Mesodermal cell (in vitro differentiated cells): ENCODE measurements around the gene PDE6B.

Source experiments
- H3K27ac ChIP-seq: 2 replicates; pipeline ENCODE4 v1.7.0; 2013; ENCODE audit warnings: mild to moderate bottlenecking, low read depth, low read length, moderate library complexity; ENCODE audit not compliant: severe bottlenecking
- H3K36me3 ChIP-seq: 2 replicates; pipeline ENCODE4 v1.7.1; 2013; ENCODE audit warnings: mild to moderate bottlenecking, low read length, moderate library complexity; ENCODE audit not compliant: control insufficient read depth, insufficient read depth
- H3K4me1 ChIP-seq: one replicate; pipeline ENCODE4 v1.7.1; 2013; ENCODE audit warnings: mild to moderate bottlenecking, low read length; ENCODE audit not compliant: insufficient read depth, control insufficient read depth, poor library complexity, severe bottlenecking
- H3K4me3 ChIP-seq: 2 replicates; pipeline ENCODE4 v1.7.0; 2013; ENCODE audit warnings: low read length, control low read depth, mild to moderate bottlenecking; ENCODE audit not compliant: insufficient read depth, poor library complexity, severe bottlenecking; ENCODE audit errors: extremely low read depth
- H3K9me3 ChIP-seq: 2 replicates; pipeline ENCODE4 v1.7.1; 2013; ENCODE audit warnings: mild to moderate bottlenecking, low read length, moderate library complexity; ENCODE audit not compliant: control insufficient read depth
- WGBS, 2 experiments: methylation state at CpG; one replicate each; pipeline ENCODE4 v1.1.5; 2013; ENCODE audit warnings: missing lambda C conversion rate in 2 of 2; ENCODE audit not compliant: insufficient coverage in 2 of 2; 5-methylcytosine and 5-hydroxymethylcytosine counted together

Gene PDE6B

DNA sequence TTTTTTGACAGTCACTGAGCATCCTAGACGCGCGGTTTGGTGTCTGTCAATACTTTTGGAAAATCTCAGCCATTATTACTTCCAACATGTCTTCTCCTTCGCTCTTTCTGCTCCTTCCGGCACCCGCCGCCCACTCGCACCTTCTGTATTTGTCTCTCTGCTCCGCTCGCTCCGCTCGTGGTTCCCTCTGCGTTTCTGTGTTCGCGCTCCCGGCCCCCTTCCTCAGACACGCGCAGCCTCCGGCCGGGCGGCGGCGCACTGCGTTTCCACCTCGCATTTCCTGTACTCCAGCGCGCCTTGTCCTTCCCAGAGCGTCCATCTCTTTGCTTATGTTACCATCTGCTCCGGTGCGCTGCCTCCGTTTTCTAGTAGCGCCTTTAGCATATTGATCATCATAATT is 21.1 kb downstream of the PDE6B start:
- WGBS, 2 experiments: 91 to 94% methylated on average over 32 of the region's 32 CpGs
- Histone ChIP-seq H3K9me3 (no peaks in the 10 kb centered on the region), H3K36me3 (no peaks in the 10 kb centered on the region), H3K4me1 (no peaks in the 10 kb centered on the region), H3K27ac (no peak overlapping the region), H3K4me3 (no peak overlapping the region)

DNA sequence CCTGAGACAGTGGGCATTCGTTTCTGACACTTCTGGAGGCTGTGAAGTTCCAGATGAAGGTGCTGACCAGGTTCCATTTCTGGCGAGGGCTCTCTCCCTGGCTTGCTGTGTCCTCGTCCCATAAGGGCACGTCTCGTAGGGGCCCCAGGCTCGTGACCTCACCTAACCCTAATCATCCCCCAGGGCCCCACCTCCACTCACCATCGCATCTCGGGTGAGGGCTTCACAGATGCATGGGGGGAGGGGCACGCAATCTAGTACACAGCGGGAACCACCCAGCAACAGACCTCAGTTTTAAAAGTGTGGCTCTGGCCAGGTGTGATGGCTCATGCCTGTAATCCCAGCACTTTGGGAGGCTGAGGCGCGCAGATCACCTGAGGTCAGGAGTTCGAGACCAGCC is 22.1 kb downstream of the PDE6B start:
- Histone ChIP-seq H3K36me3 (no peaks in the 10 kb centered on the region), H3K4me1 (no peaks in the 10 kb centered on the region), H3K27ac (no peak overlapping the region), H3K4me3 (no peak overlapping the region), H3K9me3 (no peaks in the 10 kb centered on the region)
- WGBS, 2 experiments: 88 to 91% methylated on average over 10 to 11 of the region's 13 CpGs

DNA sequence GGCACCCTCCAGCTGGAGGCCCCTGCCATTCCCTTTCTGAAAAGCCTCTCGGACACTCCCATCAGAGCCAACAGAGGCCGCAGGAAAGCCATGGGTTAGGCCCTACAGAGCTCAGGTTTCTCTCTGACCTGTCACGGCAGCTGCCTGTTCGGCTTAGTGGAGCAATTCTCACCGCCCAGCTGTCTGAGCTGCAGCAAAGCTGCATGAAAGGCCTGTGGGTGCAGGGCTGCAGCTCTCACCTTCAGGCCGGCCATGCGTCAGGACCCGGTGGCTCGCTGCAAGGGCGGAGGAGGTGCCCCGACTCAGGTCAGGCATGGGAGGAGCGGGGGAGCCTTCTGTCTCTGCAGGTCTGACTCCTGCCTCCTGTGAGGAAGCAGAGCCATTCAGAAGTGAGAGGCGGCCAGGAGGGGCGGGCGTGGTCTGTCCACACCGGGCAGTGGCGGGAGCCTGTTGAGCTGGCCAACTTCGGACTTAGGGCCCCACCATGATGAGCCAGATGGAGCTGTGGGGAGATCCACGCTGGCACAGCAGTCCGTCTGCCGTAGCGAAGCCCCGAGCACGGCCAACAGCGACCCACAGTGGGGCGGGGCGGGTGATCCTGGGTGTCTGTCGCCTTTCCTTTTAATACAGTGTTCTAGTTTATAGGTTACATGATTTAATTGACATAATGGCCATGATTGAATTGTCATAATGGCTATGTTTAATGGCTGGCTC is 23.4 kb downstream of the PDE6B start:
- Histone ChIP-seq H3K4me1 (no peaks in the 10 kb centered on the region), H3K27ac (no peak overlapping the region), H3K36me3 (no peaks in the 10 kb centered on the region), H3K4me3 (no peak overlapping the region), H3K9me3 (no peaks in the 10 kb centered on the region)
- 79 to 84% methylated on average over 27 of the region's 28 CpGs for WGBS, 2 experiments

DNA sequence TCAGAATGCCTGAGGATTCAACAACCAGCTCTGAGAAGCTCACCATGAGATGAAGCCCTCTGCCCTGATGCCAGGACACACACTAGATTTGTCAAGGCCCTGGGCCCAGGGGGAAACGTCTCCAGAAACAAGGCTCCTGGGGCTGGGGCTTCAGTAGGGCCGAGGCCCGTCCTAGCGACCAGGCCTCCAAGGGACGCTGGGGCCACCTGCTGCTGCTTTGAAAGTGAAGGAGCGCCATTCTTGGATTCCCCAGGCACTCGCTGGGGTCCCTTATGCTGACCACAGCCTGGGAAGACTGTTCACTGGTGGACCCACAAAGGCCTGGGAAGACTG is 23.9 kb downstream of the PDE6B start:
- H3K27ac ChIP-seq: no peak overlapping the region
- H3K4me3 ChIP-seq: no peak overlapping the region
- no peaks in the 10 kb centered on the region for H3K4me1 ChIP-seq
- 93% methylated on average over 7 of the region's 7 CpGs for WGBS, 2 experiments
- H3K36me3 ChIP-seq: no peaks in the 10 kb centered on the region
- H3K9me3 ChIP-seq: no peaks in the 10 kb centered on the region

DNA sequence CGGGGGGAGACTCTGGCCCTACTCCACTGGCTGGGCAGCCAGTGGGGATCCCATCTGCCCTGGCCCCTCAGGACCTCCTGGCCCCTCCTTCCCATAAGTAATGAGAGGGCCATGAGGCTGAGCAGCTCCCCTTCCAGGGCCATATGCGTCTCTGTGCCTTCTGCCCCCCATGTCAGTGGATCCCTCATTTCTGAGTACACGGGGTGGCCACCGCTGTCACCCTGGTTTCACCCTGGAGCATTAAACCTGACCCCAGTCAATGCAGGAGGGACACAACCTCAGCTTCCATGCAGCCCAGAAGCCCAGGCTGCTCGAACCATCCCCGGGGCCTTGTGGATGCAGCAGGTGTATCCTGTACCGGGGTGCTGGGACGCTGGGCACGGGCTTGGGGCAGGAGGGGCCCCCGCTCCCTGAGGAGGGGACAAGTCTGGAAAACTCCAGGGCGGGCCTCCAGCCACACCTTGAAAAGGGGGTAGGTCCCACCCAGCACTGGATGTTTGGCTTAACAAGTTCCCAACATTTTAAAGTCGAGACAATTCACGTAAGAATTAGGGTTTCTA is 24.5 kb downstream of the PDE6B start:
- Histone ChIP-seq H3K9me3 (no peaks in the 10 kb centered on the region), H3K27ac (no peak overlapping the region), H3K4me3 (no peak overlapping the region), H3K4me1 (no peaks in the 10 kb centered on the region), H3K36me3 (no peaks in the 10 kb centered on the region)
- WGBS, 2 experiments: 95 to 96% methylated on average over 11 to 13 of the region's 13 CpGs

DNA sequence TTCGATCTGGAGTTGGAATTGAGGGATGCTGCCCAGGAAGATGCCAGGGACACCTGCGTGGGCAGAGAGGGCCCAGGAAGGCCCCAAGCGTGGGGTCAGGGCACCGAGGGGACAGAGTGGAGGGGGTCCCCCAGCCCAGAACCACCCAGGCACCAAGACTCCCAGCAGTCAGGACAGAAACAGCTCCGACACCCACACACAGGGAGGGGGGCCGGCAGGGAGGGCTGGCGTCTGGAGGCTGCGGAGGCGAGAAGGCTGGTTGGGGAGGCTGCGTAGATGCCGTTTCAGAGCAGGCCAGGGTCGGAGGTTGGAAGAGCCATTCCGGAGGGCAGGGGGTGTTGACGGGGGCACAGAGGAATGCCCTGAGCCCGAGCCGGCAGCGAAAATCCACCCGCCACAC is 25.1 kb downstream of the PDE6B start:
- 89% methylated on average over 15 to 18 of the region's 18 CpGs for WGBS, 2 experiments
- Histone ChIP-seq H3K4me3 (no peak overlapping the region), H3K9me3 (no peaks in the 10 kb centered on the region), H3K4me1 (no peaks in the 10 kb centered on the region), H3K27ac (no peak overlapping the region), H3K36me3 (no peaks in the 10 kb centered on the region)

DNA sequence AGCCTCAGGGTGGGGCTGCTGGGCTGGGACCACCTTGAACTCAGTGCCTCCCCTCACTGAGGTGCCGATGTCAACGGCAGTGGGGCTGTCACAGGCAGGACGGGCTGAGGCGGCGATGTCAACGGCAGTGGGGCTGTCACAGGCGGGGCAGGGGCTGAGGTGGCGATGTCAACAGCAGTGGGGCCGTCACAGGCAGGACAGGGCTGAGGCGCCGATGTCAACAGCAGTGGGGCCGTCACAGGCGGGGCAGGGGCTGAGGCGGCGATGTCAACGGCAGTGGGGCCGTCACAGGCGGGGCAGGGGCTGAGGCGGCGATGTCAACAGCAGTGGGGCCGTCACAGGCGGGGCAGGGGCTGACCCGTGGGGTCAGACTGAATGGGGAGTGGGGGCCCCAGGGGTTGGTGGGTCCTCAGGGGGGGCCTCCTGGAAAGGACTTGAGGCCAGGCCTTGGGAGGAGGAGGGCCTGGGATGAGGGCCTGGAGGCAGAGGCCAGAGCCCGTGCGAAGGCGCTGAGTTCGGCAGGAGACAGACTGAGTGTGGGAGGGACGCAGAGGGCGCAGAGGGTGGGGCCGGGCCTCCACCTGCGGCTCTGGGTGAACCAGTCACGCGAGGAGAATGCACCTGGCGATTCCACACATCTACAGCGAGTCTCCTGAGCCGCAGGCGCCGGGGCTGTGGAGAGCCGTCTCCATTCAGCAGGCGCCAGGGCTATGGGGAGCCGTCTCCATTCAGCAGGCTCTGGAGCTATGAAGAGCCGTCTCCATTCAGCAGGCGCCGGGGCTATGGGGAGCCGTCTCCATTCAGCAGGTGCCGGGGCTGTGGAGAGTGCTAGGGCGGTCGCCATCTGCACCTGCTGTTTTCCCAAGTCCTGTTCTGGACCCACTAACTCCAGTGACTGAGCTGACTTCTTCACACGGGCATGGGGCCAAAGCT is 25.8 kb downstream of the PDE6B start:
- no peaks in the 10 kb centered on the region for H3K4me1 ChIP-seq
- H3K4me3 ChIP-seq: no peak overlapping the region
- no peaks in the 10 kb centered on the region for H3K36me3 ChIP-seq
- H3K9me3 ChIP-seq: no peaks in the 10 kb centered on the region
- H3K27ac ChIP-seq: no peak overlapping the region
- 84% methylated on average over 37 to 39 of the region's 49 CpGs for WGBS, 2 experiments

DNA sequence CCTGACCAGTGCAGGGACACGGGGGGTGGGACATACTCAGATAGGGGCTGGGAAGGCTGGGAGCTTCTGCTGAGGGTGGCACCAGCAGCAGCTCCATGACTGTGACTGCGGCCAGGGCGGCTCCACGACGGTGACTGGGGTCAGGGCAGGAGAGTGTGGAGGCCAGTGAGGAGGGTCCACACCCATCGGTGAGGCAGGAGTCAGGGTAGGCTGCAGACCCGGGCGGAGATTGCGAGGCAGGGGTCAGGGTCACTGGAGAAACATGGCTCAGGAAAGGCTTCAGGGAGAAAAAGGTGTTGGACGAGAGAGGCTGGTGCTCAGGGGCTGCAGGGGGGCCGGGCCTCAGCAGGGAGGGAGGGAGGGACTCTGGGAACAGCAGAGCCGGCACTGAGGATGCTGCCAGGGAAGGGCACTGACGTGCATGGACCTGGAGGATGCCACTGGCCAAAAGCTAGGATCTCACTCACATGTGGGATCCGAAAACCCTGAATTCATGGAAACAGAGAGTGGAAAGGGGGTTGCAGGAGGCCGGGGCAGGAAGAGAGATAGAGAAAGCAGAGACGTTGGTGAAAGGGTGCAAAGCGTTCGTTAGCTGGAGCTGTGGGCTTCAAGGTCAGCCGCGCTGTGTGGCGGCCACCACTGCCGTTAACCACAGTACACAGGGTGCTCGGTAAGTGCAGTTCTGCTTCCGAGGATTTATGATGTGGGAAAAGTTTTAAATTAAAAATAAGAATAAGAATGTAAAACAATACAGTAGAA is 26.7 kb downstream of the PDE6B start:
- no peaks in the 10 kb centered on the region for H3K9me3 ChIP-seq
- H3K4me3 ChIP-seq: no peak overlapping the region
- peaks cover 5% of the 10 kb centered on the region for H3K4me1 ChIP-seq
- 80 to 82% methylated on average over 21 of the region's 24 CpGs for WGBS, 2 experiments
- no peaks in the 10 kb centered on the region for H3K36me3 ChIP-seq
- H3K27ac ChIP-seq: no peak overlapping the region

DNA sequence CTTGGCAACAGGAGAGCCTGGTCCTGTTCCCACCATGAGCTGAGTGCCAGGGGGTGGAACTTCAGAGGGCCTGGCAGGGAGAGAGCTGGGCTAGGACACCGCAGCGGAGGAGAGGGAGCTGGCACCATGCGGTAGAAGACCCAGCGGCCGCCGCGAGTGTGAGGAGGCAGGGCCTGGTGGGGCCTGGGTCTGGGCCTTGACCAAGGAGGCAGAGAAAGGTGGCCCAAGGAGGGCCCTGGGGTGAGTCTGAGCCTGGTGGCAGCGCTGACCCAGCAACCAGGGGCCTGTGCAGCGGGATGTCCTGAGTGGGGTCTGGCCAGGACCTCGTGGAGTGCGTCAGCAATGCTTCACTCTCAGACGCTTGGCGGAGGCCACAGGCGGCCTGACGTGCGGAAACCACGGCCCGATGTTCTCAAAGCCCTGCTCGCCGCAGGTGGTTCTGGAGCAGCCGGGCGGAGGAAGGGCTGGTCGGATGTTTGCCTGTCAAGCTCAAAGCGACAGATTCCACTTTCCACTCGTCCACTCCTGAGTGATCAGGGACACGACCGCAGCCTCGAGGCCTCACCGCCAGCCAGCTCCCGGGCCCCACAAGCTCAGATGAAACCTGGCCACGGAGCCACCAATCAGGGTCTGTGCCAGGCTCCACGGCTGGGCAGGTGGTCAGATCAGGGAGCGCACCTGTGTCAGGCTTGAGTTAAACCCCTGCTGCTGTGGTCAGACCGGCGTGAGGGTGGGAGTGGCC is 27.9 kb downstream of the PDE6B start:
- H3K4me3 ChIP-seq: no peak overlapping the region
- 94% methylated on average over 35 of the region's 35 CpGs for WGBS, 2 experiments
- no peaks in the 10 kb centered on the region for H3K36me3 ChIP-seq
- no peaks in the 10 kb centered on the region for H3K9me3 ChIP-seq
- H3K4me1 ChIP-seq: peaks cover 5% of the 10 kb centered on the region
- H3K27ac ChIP-seq: no peak overlapping the region
